HepG2 (cell line): ENCODE results near the gene NELL1. TPM values are rescaled to one million over a fixed set of nuclear protein-coding genes. Genes with fewer than 3 reads are reported as not detected.

Experiments used
- ATAC-seq: fragments of 200-7000 bp; cut with Tn5 transposase; 3 replicates; pipeline ENCODE4 v1.9.1; 2020; ENCODE audit warnings: mild to moderate bottlenecking, moderate library complexity
- BruUV-seq: library from RNA; stranded (reverse); fragments of 400-500 nt; replicated peaks from 2 replicates; lab custom pipeline; 2021; lab: Mats Ljungman, UMichigan
- CTCF ChIA-PET: fragments of 300-600 bp; formaldehyde crosslinking; extraction: SDS; loops from one replicate; lab custom pipeline; 2021; ENCODE audit warnings: low total read pairs, inconsistent platforms, low intra/inter-chr PET ratio; lab: Yijun Ruan, JAX
- POLR2A ChIA-PET: fragments of 350-600 bp; sonication (Branson Sonifier 250); formaldehyde crosslinking; loops from one replicate; lab custom pipeline; 2020; ENCODE audit warnings: antibody characterized with exemption, inconsistent platforms; lab: Yijun Ruan, JAX
- DNase-seq: peaks from one replicate; pipeline ENCODE4 v3.0.0-alpha.2; 2015; ENCODE audit warnings: low spot score
- FAIRE-seq: peaks from 3 replicates; lab custom pipeline; 2011; peaks lifted over from hg19 to GRCh38; lab: Jason Lieb, UNC
- H2AFZ ChIP-seq: one replicate; pipeline ENCODE4 v1.6.1; 2011; ENCODE audit warnings: low read length, inconsistent platforms
- H3K27ac ChIP-seq: fragments of 300-600 bp; 3 replicates; pipeline ENCODE4 v1.8.0; 2011; ENCODE audit warnings: mixed run types, mild to moderate bottlenecking, mixed read lengths, low read length, inconsistent platforms; ENCODE audit not compliant: insufficient read depth; ENCODE audit errors: extremely low read length
- H3K27me3 ChIP-seq, 2 experiments: fragments of 200-600 bp in 1 of 2; 2 replicates in 1 of 2; 3 replicates in 1 of 2; pipeline versions ENCODE4 v1.6.0 to v1.8.0; 2011; ENCODE audit warnings: low read length in 2 of 2, mild to moderate bottlenecking in 2 of 2, moderate library complexity in 2 of 2, inconsistent platforms in 1 of 2; ENCODE audit not compliant: insufficient read depth in 2 of 2, control insufficient read depth in 1 of 2
- H3K36me3 ChIP-seq, 2 experiments: fragments of 200-600 bp in 1 of 2; replicated peaks in 1 of 2; 2 replicates in 1 of 2; 3 replicates in 1 of 2; pipeline versions ENCODE4 v1.5.1 to v1.8.0; 2011; ENCODE audit warnings: low read length in 2 of 2, inconsistent platforms in 1 of 2; ENCODE audit not compliant: insufficient read depth in 2 of 2, control insufficient read depth in 1 of 2
- H3K4me1 ChIP-seq: 2 replicates; pipeline ENCODE4 v1.5.1; 2012; ENCODE audit warnings: low read length, inconsistent platforms; ENCODE audit not compliant: insufficient read depth
- H3K4me2 ChIP-seq: 2 replicates; pipeline ENCODE4 v1.6.0; 2011; ENCODE audit warnings: low read depth, low read length, inconsistent platforms
- H3K4me3 ChIP-seq, 3 experiments: fragments of 200-600 bp in 1 of 3; sonication (generic), shearing (Covaris generic) in 1 of 3; replicated peaks in 1 of 3; 2 replicates each; pipeline ENCODE4 v1.5.1; 2011 to 2016; ENCODE audit warnings: low read length in 3 of 3, inconsistent platforms in 2 of 3, low read depth in 2 of 3, mild to moderate bottlenecking in 2 of 3, control low read depth in 1 of 3, mixed read lengths in 1 of 3; ENCODE audit not compliant: insufficient read depth in 1 of 3
- H3K79me2 ChIP-seq: one replicate; pipeline ENCODE4 v1.6.1; 2011; ENCODE audit warnings: low read length, inconsistent platforms; ENCODE audit not compliant: insufficient read depth
- H3K9ac ChIP-seq: 2 replicates; pipeline ENCODE4 v1.6.0; 2011; ENCODE audit warnings: mild to moderate bottlenecking, low read depth, low read length, inconsistent platforms; ENCODE audit not compliant: insufficient read depth
- H3K9me3 ChIP-seq: 2 replicates; pipeline ENCODE4 v1.5.1; 2012; ENCODE audit warnings: mild to moderate bottlenecking, low read length
- H4K20me1 ChIP-seq: 2 replicates; pipeline ENCODE4 v1.6.0; 2011; ENCODE audit warnings: inconsistent platforms, mild to moderate bottlenecking, low read length, moderate library complexity; ENCODE audit not compliant: insufficient read depth
- BORCS8-MEF2B ChIP-seq: sonication (generic); formaldehyde crosslinking; IDR thresholded peaks from 2 replicates; pipeline ENCODE4 v1.8.0; 2022; ENCODE audit warnings: mild to moderate bottlenecking, missing genetic modification reagents
- DNMT1 ChIP-seq: sonication (generic); formaldehyde crosslinking; IDR thresholded peaks from 2 replicates; pipeline ENCODE4 v1.5.1; 2020; ENCODE audit warnings: mild to moderate bottlenecking, missing genetic modification reagents
- GATAD2A ChIP-seq: IDR thresholded peaks from 2 replicates; pipeline ENCODE4 v1.6.1; 2016
- HCFC1 ChIP-seq: fragments of 150-350 bp; IDR thresholded peaks from 2 replicates; pipeline ENCODE4 v1.6.1; 2014; ENCODE audit warnings: low read depth, low read length
- KDM2A ChIP-seq: sonication (generic); formaldehyde crosslinking; IDR thresholded peaks from 2 replicates; pipeline ENCODE4 v1.4.0; 2020; ENCODE audit warnings: low read depth, missing genetic modification reagents, borderline replicate concordance
- KLF6 ChIP-seq: IDR thresholded peaks from 2 replicates; pipeline ENCODE4 v1.8.0; 2016; ENCODE audit warnings: missing biosample characterization, missing genetic modification reagents
- SALL1 ChIP-seq: sonication (generic); formaldehyde crosslinking; IDR thresholded peaks from 2 replicates; pipeline ENCODE4 v1.8.0; 2022; ENCODE audit warnings: mild to moderate bottlenecking, missing genetic modification reagents
- SRY ChIP-seq: sonication (generic); formaldehyde crosslinking; IDR thresholded peaks from 2 replicates; pipeline ENCODE4 v1.8.0; 2022; ENCODE audit warnings: mild to moderate bottlenecking, missing genetic modification reagents
- THAP11 ChIP-seq: IDR thresholded peaks from 2 replicates; pipeline ENCODE4 v1.6.1; 2016; ENCODE audit warnings: missing biosample characterization, missing genetic modification reagents
- WIZ ChIP-seq: sonication (generic); formaldehyde crosslinking; IDR thresholded peaks from 2 replicates; pipeline ENCODE4 v1.5.1; 2020; ENCODE audit warnings: mild to moderate bottlenecking, missing genetic modification reagents
- ZNF24 ChIP-seq: fragments of 450-650 bp; IDR thresholded peaks from 2 replicates; pipeline ENCODE4 v1.6.1; 2017; ENCODE audit warnings: antibody characterized with exemption, mild to moderate bottlenecking
- ZNF274 ChIP-seq: sonication (generic); formaldehyde crosslinking; IDR thresholded peaks from 2 replicates; pipeline ENCODE4 v1.5.1; 2020; ENCODE audit warnings: mild to moderate bottlenecking, missing genetic modification reagents
- ZNF33A ChIP-seq: sonication (generic); formaldehyde crosslinking; IDR thresholded peaks from 2 replicates; pipeline ENCODE4 v1.5.1; 2020; ENCODE audit warnings: missing genetic modification reagents, mild to moderate bottlenecking, moderate library complexity, borderline replicate concordance
- ZNF776 ChIP-seq: sonication (generic); formaldehyde crosslinking; IDR thresholded peaks from 2 replicates; pipeline ENCODE4 v1.4.0; 2020; ENCODE audit warnings: mild to moderate bottlenecking, missing genetic modification reagents
- ZNF782 ChIP-seq: sonication (generic); formaldehyde crosslinking; IDR thresholded peaks from 2 replicates; pipeline ENCODE4 v1.4.0; 2020; ENCODE audit warnings: missing genetic modification reagents, mild to moderate bottlenecking, borderline replicate concordance
- WGBS: methylation state at CpG from one replicate; pipeline ENCODE4 v1.1.6; 2017; ENCODE audit warnings: low lambda C conversion rate; 5-methylcytosine and 5-hydroxymethylcytosine counted together
- in situ Hi-C: cut with HindIII; loops from 2 replicates; pipeline ENCODE4 v1.10.0; 2017; ENCODE audit warnings: low pct_unique_long_range_greater_than_20kb; ENCODE audit not compliant: extremely low pct_ligation_motif_present
- intact Hi-C: fragments of 100-400 bp; cut with micrococcal nuclease; formaldehyde crosslinking; loops from one replicate; pipeline ENCODE4 v1.10.0; 2022; ENCODE audit not compliant: unreplicated experiment
- polyA plus RNA-seq, 8 experiments: library from polyadenylated mRNA; depleted of rRNA in 3 of 8; stranded (reverse) in 7 of 8; unstranded in 1 of 8; fragments of >200 nt; fragmentation: Illumina TruSeq in 4 of 8; extraction: Trizol in 4 of 8; gene quantifications; 2 replicates each; pipeline versions ENCODE4 v1.2.1 to v1.2.3, GENCODE V29; 2011 to 2016; ENCODE audit warnings: low read depth in 4 of 8, missing spikeins in 1 of 8, mixed read lengths in 1 of 8; ENCODE audit not compliant: insufficient read depth in 1 of 8
- total RNA-seq, 5 experiments: library from RNA; depleted of rRNA; stranded (reverse); fragments of >200 nt; fragmentation: Illumina TruSeq; extraction: Trizol; gene quantifications; 2 replicates each; pipeline ENCODE4 v1.2.3, GENCODE V29; 2016; ENCODE audit warnings: low read depth in 1 of 5
- TF ChIP-seq, protein P1 (sequence below): sonication (generic); formaldehyde crosslinking; IDR thresholded peaks from 2 replicates; pipeline ENCODE4 v1.8.0; 2022; ENCODE audit warnings: mild to moderate bottlenecking, missing genetic modification reagents, moderate library complexity
- TF ChIP-seq, protein P2 (sequence below): sonication (generic); formaldehyde crosslinking; IDR thresholded peaks from 2 replicates; pipeline ENCODE4 v1.4.0; 2020; ENCODE audit warnings: mild to moderate bottlenecking, missing genetic modification reagents
- TF ChIP-seq, protein P3 (sequence below): sonication (generic); formaldehyde crosslinking; IDR thresholded peaks from 2 replicates; pipeline ENCODE4 v1.4.0; 2020; ENCODE audit warnings: mild to moderate bottlenecking, missing genetic modification reagents

The NELL1 gene
- total and polyA plus RNA-seq, 2 of the 13 experiments (the other 11 are each of a cell fraction or from before 2014, with no cell fraction given) = not detected

DNA sequence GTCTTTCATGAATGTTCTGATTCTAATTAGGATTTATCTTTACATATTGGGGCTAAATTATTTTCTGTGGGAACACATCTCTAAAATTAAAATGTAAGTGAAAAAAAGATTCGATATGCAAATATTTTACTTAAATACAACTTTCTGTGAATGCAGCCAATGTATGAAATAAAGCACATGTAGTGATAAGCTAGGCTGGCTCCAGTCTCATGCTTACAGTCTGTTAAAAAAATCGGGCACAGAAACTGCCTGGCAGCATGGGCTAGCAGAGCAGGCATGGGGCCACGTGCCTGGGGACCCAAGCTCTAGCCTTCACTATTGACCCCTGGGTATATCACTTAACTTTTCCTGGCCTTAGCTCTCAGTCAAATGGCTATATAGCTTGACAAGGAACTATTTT is 46.5 kb downstream of the NELL1 start (continued):
- no peak for TF ChIP-seq ZNF33A (CRISPR knock-in tag)
- TF ChIP-seq GATAD2A (CRISPR knock-in tag) = no peak
- TF ChIP-seq ZNF24 = no peak
- no peak for TF ChIP-seq DNMT1 (CRISPR knock-in tag)

DNA sequence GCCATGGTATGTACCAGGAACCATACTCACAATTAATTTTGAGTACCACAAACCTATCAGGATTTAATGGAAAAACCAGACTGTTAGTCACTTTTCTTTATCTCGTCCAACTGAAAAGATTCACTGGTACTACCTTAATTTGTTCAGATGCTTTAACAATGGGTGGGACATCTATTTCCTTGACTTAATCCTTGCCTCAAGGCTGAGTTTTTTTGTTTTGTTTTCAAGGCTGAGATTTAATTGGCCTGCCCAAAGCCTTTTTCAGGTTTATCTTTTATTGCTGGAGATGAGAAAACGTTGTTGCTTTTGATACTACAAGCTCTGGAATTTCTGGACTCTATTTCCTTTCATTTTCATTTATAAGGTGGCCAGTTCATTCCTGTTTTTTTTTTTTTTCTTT is 50.4 kb downstream of the NELL1 start:
- DNase-seq (no peak), FAIRE-seq (no peak), ATAC-seq (no peak)
- H3K9me3 ChIP-seq = no peaks in the 10 kb centered on the region
- intact Hi-C loops = no loop called here
- in situ Hi-C loops = no loop called here
- H3K27ac ChIP-seq = no peak overlapping the region
- no peaks in the 10 kb centered on the region for H4K20me1 ChIP-seq
- CTCF ChIA-PET = no interaction called here
- H3K79me2 ChIP-seq = no peaks in the 10 kb centered on the region
- no peaks in the 10 kb centered on the region for H3K36me3 ChIP-seq
- no peak overlapping the region for H3K4me3 ChIP-seq
- H3K4me2 ChIP-seq = no peak overlapping the region
- no peaks in the 10 kb centered on the region for H3K4me1 ChIP-seq
- no peak overlapping the region for H3K9ac ChIP-seq
- no peaks in the 10 kb centered on the region for H3K27me3 ChIP-seq
- no peak for TF ChIP-seq SRY (CRISPR knock-in tag)
- no peak for TF ChIP-seq HCFC1
- no peak for TF ChIP-seq SALL1 (CRISPR knock-in tag)
- TF ChIP-seq, protein P1, sequence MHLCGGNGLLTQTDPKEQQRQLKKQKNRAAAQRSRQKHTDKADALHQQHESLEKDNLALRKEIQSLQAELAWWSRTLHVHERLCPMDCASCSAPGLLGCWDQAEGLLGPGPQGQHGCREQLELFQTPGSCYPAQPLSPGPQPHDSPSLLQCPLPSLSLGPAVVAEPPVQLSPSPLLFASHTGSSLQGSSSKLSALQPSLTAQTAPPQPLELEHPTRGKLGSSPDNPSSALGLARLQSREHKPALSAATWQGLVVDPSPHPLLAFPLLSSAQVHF = no peak
- no peak for TF ChIP-seq BORCS8-MEF2B (CRISPR knock-in tag)
- no peak for TF ChIP-seq WIZ (CRISPR knock-in tag)
- no peak for TF ChIP-seq ZNF776 (CRISPR knock-in tag)
- no peak for TF ChIP-seq KLF6
- TF ChIP-seq KDM2A (CRISPR knock-in tag) = no peak
- TF ChIP-seq ZNF782 (CRISPR knock-in tag) = no peak
- no peak for TF ChIP-seq ZNF274 (CRISPR knock-in tag)
- TF ChIP-seq THAP11 (CRISPR knock-in tag) = no peak
- TF ChIP-seq, protein P2, sequence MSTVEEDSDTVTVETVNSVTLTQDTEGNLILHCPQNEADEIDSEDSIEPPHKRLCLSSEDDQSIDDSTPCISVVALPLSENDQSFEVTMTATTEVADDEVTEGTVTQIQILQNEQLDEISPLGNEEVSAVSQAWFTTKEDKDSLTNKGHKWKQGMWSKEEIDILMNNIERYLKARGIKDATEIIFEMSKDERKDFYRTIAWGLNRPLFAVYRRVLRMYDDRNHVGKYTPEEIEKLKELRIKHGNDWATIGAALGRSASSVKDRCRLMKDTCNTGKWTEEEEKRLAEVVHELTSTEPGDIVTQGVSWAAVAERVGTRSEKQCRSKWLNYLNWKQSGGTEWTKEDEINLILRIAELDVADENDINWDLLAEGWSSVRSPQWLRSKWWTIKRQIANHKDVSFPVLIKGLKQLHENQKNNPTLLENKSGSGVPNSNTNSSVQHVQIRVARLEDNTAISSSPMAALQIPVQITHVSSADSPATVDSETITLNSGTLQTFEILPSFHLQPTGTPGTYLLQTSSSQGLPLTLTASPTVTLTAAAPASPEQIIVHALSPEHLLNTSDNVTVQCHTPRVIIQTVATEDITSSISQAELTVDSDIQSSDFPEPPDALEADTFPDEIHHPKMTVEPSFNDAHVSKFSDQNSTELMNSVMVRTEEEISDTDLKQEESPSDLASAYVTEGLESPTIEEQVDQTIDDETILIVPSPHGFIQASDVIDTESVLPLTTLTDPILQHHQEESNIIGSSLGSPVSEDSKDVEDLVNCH (CRISPR knock-in tag) = no peak
- TF ChIP-seq, protein P3, sequence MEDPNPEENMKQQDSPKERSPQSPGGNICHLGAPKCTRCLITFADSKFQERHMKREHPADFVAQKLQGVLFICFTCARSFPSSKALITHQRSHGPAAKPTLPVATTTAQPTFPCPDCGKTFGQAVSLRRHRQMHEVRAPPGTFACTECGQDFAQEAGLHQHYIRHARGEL (CRISPR knock-in tag) = no peak
- BruUV-seq = no TSS peak
- 2% methylated on average over 2 of the region's 2 CpGs for WGBS
- H2AFZ ChIP-seq = no peak overlapping the region
- POLR2A ChIA-PET = no interaction called here
